Activated T-cell treated with anti-CD3 and anti-CD28 coated beads, Interleukin-2, amount 50 U/mL, for 24 hours (primary cell): ENCODE measurements around the gene WDR35.
"Not testable (repeated sequence)": the region's sequence is repeated elsewhere in the genome, so short reads cannot be mapped to it uniquely, and the experiment has no call there.

ENCODE experiments used
- DNase-seq: peaks from one replicate; pipeline ENCODE4 v3.0.0-alpha.2; 2020
- H3K27ac Mint-ChIP-seq: 2 replicates; pipeline ENCODE4 v1.8.0; 2020; ENCODE audit warnings: mild to moderate bottlenecking, mixed read lengths
- H3K27me3 Mint-ChIP-seq: 2 replicates; pipeline ENCODE4 v1.8.0; 2020; ENCODE audit warnings: mixed read lengths
- H3K36me3 Mint-ChIP-seq: 2 replicates; pipeline ENCODE4 v1.8.0; 2020; ENCODE audit warnings: low read depth, mixed read lengths
- H3K4me1 Mint-ChIP-seq: 2 replicates; pipeline ENCODE4 v1.8.0; 2020; ENCODE audit warnings: low read depth, mixed read lengths
- H3K4me3 Mint-ChIP-seq: 2 replicates; pipeline ENCODE4 v1.8.0; 2020; ENCODE audit warnings: mild to moderate bottlenecking, moderate library complexity, mixed read lengths
- H3K9me3 Mint-ChIP-seq: 2 replicates; pipeline ENCODE4 v1.8.0; 2020; ENCODE audit warnings: mixed read lengths

WDR35 gene

GRCh38 chr2:19898592-19899329, 91.1 kb downstream of the WDR35 start:
- H3K36me3 Mint-ChIP-seq, result peaks cover 49% of the 10 kb centered on the region
- H3K9me3 Mint-ChIP-seq, result no peaks in the 10 kb centered on the region
- H3K4me1 Mint-ChIP-seq, result peaks cover 68% of the 10 kb centered on the region
- no peaks in the 10 kb centered on the region for H3K27me3 Mint-ChIP-seq
- no peak for DNase-seq
- H3K4me3 Mint-ChIP-seq, result peak overlapping the region; percentile 39
- H3K27ac Mint-ChIP-seq, result peak overlapping the region; percentile 77

- Mint-ChIP-seq H3K4me3 (peak overlapping the region; percentile 6), H3K9me3 (no peaks in the 10 kb centered on the region), H3K27ac (peak overlapping the region; percentile 23), H3K27me3 (no peaks in the 10 kb centered on the region), H3K4me1 (peaks cover 69% of the 10 kb centered on the region), H3K36me3 (peaks cover 58% of the 10 kb centered on the region)
- DNase-seq, result no peak
Observed at GRCh38 chr2:19897623-19898245, 92.2 kb downstream of the WDR35 start.

GRCh38 chr2:19895535-19895934, 94.4 kb downstream of the WDR35 start:
- no peak for DNase-seq
- Mint-ChIP-seq H3K27me3 (no peaks in the 10 kb centered on the region), H3K4me3 (peak overlapping the region; percentile 45), H3K4me1 (peaks cover 76% of the 10 kb centered on the region), H3K9me3 (no peaks in the 10 kb centered on the region), H3K27ac (peak overlapping the region; percentile 70), H3K36me3 (peaks cover 50% of the 10 kb centered on the region)

GRCh38 chr2:19894134-19894792, 95.6 kb downstream of the WDR35 start:
- H3K27me3 Mint-ChIP-seq, result no peaks in the 10 kb centered on the region
- H3K27ac Mint-ChIP-seq, result peak overlapping the region; percentile 70
- H3K4me3 Mint-ChIP-seq, result no peak overlapping the region
- no peaks in the 10 kb centered on the region for H3K9me3 Mint-ChIP-seq
- peaks cover 71% of the 10 kb centered on the region for H3K4me1 Mint-ChIP-seq
- no peak for DNase-seq
- H3K36me3 Mint-ChIP-seq, result peaks cover 48% of the 10 kb centered on the region

- Mint-ChIP-seq H3K27me3 (no peaks in the 10 kb centered on the region), H3K9me3 (no peaks in the 10 kb centered on the region), H3K4me3 (no peak overlapping the region), H3K27ac (no peak overlapping the region), H3K36me3 (peaks cover 42% of the 10 kb centered on the region), H3K4me1 (peaks cover 69% of the 10 kb centered on the region)
- no peak for DNase-seq
Observed at GRCh38 chr2:19893520-19894133, 96.3 kb downstream of the WDR35 start.

- not testable (repeated sequence) for H3K9me3 Mint-ChIP-seq
- Mint-ChIP-seq H3K4me1 (peaks cover 57% of the 10 kb centered on the region), H3K27ac (peak overlapping the region; percentile 9)
Observed at GRCh38 chr2:19891971-19892370, 97.9 kb downstream of the WDR35 start.

GRCh38 chr2:19890104-19890503, 99.8 kb downstream of the WDR35 start:
- H3K27me3 Mint-ChIP-seq, result no peaks in the 10 kb centered on the region
- H3K9me3 Mint-ChIP-seq, result no peaks in the 10 kb centered on the region
- no peak for DNase-seq
- H3K4me1 Mint-ChIP-seq, result peaks cover 44% of the 10 kb centered on the region
- peaks cover 25% of the 10 kb centered on the region for H3K36me3 Mint-ChIP-seq
- no peak overlapping the region for H3K27ac Mint-ChIP-seq
- no peak overlapping the region for H3K4me3 Mint-ChIP-seq

More at GRCh38 chr2:19891971-19892370, 97.9 kb downstream of the WDR35 start:
- not testable (repeated sequence) for H3K27me3 Mint-ChIP-seq, DNase-seq, H3K4me3 Mint-ChIP-seq
- H3K36me3 Mint-ChIP-seq, result peaks cover 33% of the 10 kb centered on the region

GRCh38 chr2:19888831-19889230, 101.1 kb downstream of the WDR35 start:
- Mint-ChIP-seq H3K36me3 (peaks cover 24% of the 10 kb centered on the region), H3K27ac (no peak overlapping the region), H3K4me1 (peaks cover 31% of the 10 kb centered on the region), H3K9me3 (no peaks in the 10 kb centered on the region), H3K27me3 (no peaks in the 10 kb centered on the region), H3K4me3 (no peak overlapping the region)
- no peak for DNase-seq

- no peaks in the 10 kb centered on the region for H3K9me3 Mint-ChIP-seq
- no peak overlapping the region for H3K4me3 Mint-ChIP-seq
- DNase-seq, result no peak
- peaks cover 20% of the 10 kb centered on the region for H3K4me1 Mint-ChIP-seq
- H3K27me3 Mint-ChIP-seq, result no peaks in the 10 kb centered on the region
- peaks cover 13% of the 10 kb centered on the region for H3K36me3 Mint-ChIP-seq
- no peak overlapping the region for H3K27ac Mint-ChIP-seq
Observed at GRCh38 chr2:19887510-19887909, 102.4 kb downstream of the WDR35 start.

- no peak overlapping the region for H3K27ac Mint-ChIP-seq
- DNase-seq, result no peak
- H3K36me3 Mint-ChIP-seq, result peaks cover 4% of the 10 kb centered on the region
- H3K9me3 Mint-ChIP-seq, result no peaks in the 10 kb centered on the region
- no peak overlapping the region for H3K4me3 Mint-ChIP-seq
- H3K4me1 Mint-ChIP-seq, result peaks cover 11% of the 10 kb centered on the region
- no peaks in the 10 kb centered on the region for H3K27me3 Mint-ChIP-seq
Observed at GRCh38 chr2:19886261-19886660, 103.6 kb downstream of the WDR35 start.

GRCh38 chr2:19885791-19886190, 104.1 kb downstream of the WDR35 start:
- peaks cover 4% of the 10 kb centered on the region for H3K36me3 Mint-ChIP-seq
- DNase-seq, result no peak
- no peak overlapping the region for H3K4me3 Mint-ChIP-seq
- peaks cover 9% of the 10 kb centered on the region for H3K4me1 Mint-ChIP-seq
- no peak overlapping the region for H3K27ac Mint-ChIP-seq
- H3K9me3 Mint-ChIP-seq, result no peaks in the 10 kb centered on the region
- no peaks in the 10 kb centered on the region for H3K27me3 Mint-ChIP-seq

GRCh38 chr2:19883971-19884720, 105.8 kb downstream of the WDR35 start:
- Mint-ChIP-seq H3K27ac (no peak overlapping the region), H3K27me3 (no peaks in the 10 kb centered on the region), H3K36me3 (peaks cover 5% of the 10 kb centered on the region), H3K4me3 (no peak overlapping the region), H3K4me1 (peaks cover 8% of the 10 kb centered on the region), H3K9me3 (no peaks in the 10 kb centered on the region)
- no peak for DNase-seq

- H3K27me3 Mint-ChIP-seq, result no peaks in the 10 kb centered on the region
- DNase-seq, result no peak
- H3K4me1 Mint-ChIP-seq, result peaks cover 4% of the 10 kb centered on the region
- no peak overlapping the region for H3K4me3 Mint-ChIP-seq
- H3K9me3 Mint-ChIP-seq, result no peaks in the 10 kb centered on the region
- H3K36me3 Mint-ChIP-seq, result peaks cover 5% of the 10 kb centered on the region
- peak overlapping the region; percentile 15 for H3K27ac Mint-ChIP-seq
Observed at GRCh38 chr2:19883486-19883885, 106.4 kb downstream of the WDR35 start.

GRCh38 chr2:19882286-19882685, 107.6 kb downstream of the WDR35 start:
- peak overlapping the region; percentile 20 for H3K27ac Mint-ChIP-seq
- peaks cover 4% of the 10 kb centered on the region for H3K4me1 Mint-ChIP-seq
- H3K27me3 Mint-ChIP-seq, result no peaks in the 10 kb centered on the region
- peaks cover 5% of the 10 kb centered on the region for H3K36me3 Mint-ChIP-seq
- no peak overlapping the region for H3K4me3 Mint-ChIP-seq
- DNase-seq, result no peak
- no peaks in the 10 kb centered on the region for H3K9me3 Mint-ChIP-seq
